ENCODE measurements around the gene PTPN3.

- no peak for TF ChIP-seq CTCF (IDR thresholded peaks at IDR 0.05)
- TF ChIP-seq POLR2A (IDR thresholded peaks at IDR 0.05), result no peak
These were observed 37.5 kb downstream of the PTPN3 start for GRCh38 chr9:109460576-109460975.
